Fibroblast of mammary gland (primary cell): ENCODE results near the gene SYNCRIP.
"Not testable (repeated sequence)": the region's sequence is repeated elsewhere in the genome, so short reads cannot be mapped to it uniquely, and the experiment has no call there.

Experiments
- DNase-seq: peaks from one replicate; pipeline ENCODE4 v3.0.0-alpha.2; 2010; ENCODE audit warnings: low read depth
- H3K4me3 ChIP-seq: 2 replicates; pipeline ENCODE4 v1.5.1; 2011; ENCODE audit warnings: low read depth, mild to moderate bottlenecking, low read length, moderate library complexity; ENCODE audit not compliant: control insufficient read depth
- CTCF ChIP-seq: conservative IDR thresholded peaks from 2 replicates; pipeline ENCODE4 v1.5.1; 2011; ENCODE audit warnings: low read depth, low read length, inconsistent platforms; ENCODE audit not compliant: control insufficient read depth, insufficient read depth

The SYNCRIP gene

GRCh38 chr6:85568411-85568810, 74.3 kb downstream of the SYNCRIP start:
- TF ChIP-seq CTCF = no peak
- DNase-seq = no peak

GRCh38 chr6:85565736-85566135, 77.0 kb downstream of the SYNCRIP start:
- no peak for TF ChIP-seq CTCF
- DNase-seq = no peak
- no peak overlapping the region for H3K4me3 ChIP-seq

More at GRCh38 chr6:85568411-85568810, 74.3 kb downstream of the SYNCRIP start:
- no peak overlapping the region for H3K4me3 ChIP-seq

- DNase-seq, H3K4me3 ChIP-seq: not testable (repeated sequence)
These were observed 78.5 kb downstream of the SYNCRIP start for GRCh38 chr6:85564223-85564622.
